ENCODE measurements around the gene MRPL20. TPM values are rescaled to one million over a fixed set of nuclear protein-coding genes. Genes with fewer than 3 reads are reported as not detected.

MRPL20 gene
- total RNA-seq, 2 experiments from 2014 or later: 95.2 to 130 TPM

DNA sequence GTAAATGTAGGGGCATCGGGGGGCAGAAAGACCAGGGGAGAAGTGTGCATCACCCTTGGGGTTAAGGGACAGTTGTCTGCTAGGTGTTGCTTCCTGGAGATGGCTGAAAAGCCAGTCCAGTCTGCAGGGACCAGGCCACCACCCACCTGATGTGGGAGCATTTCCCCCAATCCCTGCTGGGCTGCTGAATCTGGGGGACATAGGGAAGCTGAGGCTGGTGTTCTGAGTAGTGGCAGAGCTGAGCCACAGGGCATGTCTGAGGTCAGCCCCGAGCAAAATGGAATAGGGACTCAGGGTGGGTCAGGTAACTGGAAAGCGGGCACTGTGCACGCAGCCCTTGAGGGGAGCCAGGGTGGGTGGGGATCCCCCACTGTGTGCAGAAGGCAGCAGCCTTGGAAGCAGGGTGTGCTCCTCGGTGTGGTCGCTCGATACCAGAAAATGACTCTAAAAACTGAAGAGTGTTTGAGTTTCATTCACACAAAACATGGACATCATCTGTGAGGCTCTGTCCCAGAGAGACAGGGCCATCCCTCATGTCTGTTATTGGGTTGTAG, 5.6 kb downstream of the MRPL20 start:
- Mint-ChIP-seq H3K4me1 (peaks cover 55% of the 10 kb centered on the region), H3K4me3 (peak overlapping the region; percentile 33), H3K9me3 (ENCODE audit: low read depth) (no peaks in the 10 kb centered on the region), H3K27me3 (no peaks in the 10 kb centered on the region), H3K36me3 (peaks cover 57% of the 10 kb centered on the region), H3K27ac (peak overlapping the region; percentile 44)
- CTCF ChIA-PET: interaction anchor here (4.8 kb wide), 1 partner anchor 27 kb away, joined by 41 read pairs; the partner anchor contains the start of gene AURKAIP1
- no peak for ATAC-seq
- no peak for DNase-seq

DNA sequence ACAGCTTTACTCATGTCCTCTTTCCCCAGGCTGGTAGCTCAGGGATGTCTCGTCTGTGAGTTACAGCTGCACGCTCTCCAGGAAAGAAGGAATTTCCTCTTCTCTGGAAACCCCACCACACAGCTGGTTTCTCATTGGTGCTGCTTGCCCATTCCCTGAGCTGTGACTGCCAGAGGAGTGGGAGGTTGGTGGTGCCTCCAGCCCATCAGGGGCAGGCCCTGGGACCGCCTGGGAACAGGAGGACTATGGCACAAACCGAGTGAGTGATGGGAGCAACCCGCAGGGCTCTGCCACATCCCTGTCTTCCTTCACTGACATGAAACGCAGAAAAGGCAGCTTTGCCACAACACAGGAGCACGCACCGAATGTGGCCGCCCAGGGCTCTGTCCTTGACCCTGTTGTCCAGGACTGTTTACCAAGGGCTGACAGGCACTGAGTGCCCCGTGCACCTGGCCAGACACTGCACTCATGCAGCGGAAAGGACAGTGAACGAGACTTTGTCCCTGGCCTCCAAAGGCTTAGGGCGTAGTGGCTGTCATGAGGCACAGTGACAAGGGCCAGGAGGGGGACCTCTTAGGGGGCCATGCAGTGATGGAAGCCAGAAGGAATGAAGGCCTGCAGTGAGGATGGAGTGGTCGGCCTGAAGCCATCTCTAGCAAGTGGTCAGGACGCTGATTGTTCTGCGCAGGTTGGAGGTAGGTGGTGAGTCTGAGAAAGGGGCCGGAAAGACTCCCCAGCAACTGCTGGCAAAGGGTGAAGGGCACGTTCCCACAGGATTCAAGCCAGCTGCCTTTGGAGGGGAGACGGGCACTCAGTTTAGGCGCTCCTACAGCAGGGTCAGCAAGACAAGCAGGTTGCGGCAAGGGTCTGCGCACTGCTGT, 6.3 kb downstream of the MRPL20 start:
- Mint-ChIP-seq H3K9me3 (ENCODE audit: low read depth) (no peaks in the 10 kb centered on the region), H3K27ac (peak overlapping the region; percentile 87), H3K27me3 (no peaks in the 10 kb centered on the region), H3K4me1 (peaks cover 50% of the 10 kb centered on the region), H3K4me3 (peak overlapping the region; percentile 90), H3K36me3 (peaks cover 54% of the 10 kb centered on the region)
- CTCF ChIA-PET: interaction anchor here (3.1 to 4.8 kb wide), 2 partner anchors 26 to 29 kb away, joined by 16 to 41 read pairs; partner anchors contain the start of gene AURKAIP1
- DNase-seq (no peak), ATAC-seq (no peak)

GRCh38 chr1:1399872-1400575, 7.1 kb downstream of the MRPL20 start:
- no peak for ATAC-seq
- CTCF ChIA-PET: interaction anchor here (0.6 to 4.8 kb wide), 9 partner anchors 8 to 125 kb away, joined by 3 to 41 read pairs (median 7); partner anchors contain the start of genes AURKAIP1 and MRPL20
- DNase-seq: peak; percentile 55
- H3K4me1 Mint-ChIP-seq: peaks cover 49% of the 10 kb centered on the region
- H3K27me3 Mint-ChIP-seq: no peaks in the 10 kb centered on the region
- H3K4me3 Mint-ChIP-seq: peak overlapping the region; percentile 90
- H3K36me3 Mint-ChIP-seq: peaks cover 54% of the 10 kb centered on the region
- peak overlapping the region; percentile 87 for H3K27ac Mint-ChIP-seq
- H3K9me3 Mint-ChIP-seq (ENCODE audit: low read depth): no peaks in the 10 kb centered on the region

DNA sequence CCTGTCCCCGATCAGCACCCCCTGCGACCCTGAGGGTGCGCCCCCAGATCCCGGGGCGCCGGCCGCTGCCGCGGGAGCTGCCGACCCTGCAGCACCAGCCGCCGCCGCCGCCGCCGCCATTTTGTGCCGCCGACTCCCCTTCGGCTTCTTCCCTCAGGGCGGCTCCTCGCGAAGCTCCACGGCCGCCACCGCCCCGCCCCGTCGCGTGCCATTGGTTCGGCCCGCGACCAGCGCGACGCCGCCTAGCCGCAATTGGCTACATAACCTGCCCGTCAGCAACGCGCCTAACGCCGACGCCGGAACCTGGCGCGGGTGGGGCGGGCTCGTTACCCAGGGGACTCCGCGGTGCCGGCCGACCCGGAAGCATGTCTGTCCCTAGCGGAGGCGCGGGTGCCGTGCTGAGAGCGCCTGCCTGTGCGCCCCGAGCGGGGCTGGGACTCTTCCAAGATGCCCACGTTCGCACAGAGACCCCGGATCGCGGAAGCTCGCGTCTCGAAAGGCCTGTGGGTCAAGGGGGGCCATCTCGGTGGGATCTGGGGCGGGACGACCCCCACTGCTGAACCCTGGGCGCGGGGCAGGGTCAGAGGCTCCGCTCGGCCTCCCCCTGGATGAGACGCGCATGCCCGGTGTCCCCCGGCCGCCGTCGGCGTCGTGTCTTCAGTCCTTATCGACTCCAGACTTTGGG, 7.8 kb downstream of the MRPL20 start, which contains the start of gene CCNL2:
Gene CCNL2 (minus strand): TSS at position 149 of the 685 bp plus-strand sequence. CDS start 29 bp downstream, at position 120.
- H3K27me3 Mint-ChIP-seq: no peaks in the 10 kb centered on the region
- CTCF ChIA-PET: interaction anchor here (0.6 to 4.8 kb wide), 12 partner anchors 9 to 277 kb away, joined by 3 to 41 read pairs (median 5); partner anchors contain the start of genes AURKAIP1 and MRPL20
- H3K9me3 Mint-ChIP-seq (ENCODE audit: low read depth): no peaks in the 10 kb centered on the region
- peak; percentile 97 for ATAC-seq
- H3K36me3 Mint-ChIP-seq: peaks cover 55% of the 10 kb centered on the region
- H3K27ac Mint-ChIP-seq: peak within 1 kb of the TSS; percentile 88
- peak within 1 kb of the TSS; percentile 90 for H3K4me3 Mint-ChIP-seq
- H3K4me1 Mint-ChIP-seq: peaks cover 49% of the 10 kb centered on the region
- peak; percentile 99 for DNase-seq

DNA sequence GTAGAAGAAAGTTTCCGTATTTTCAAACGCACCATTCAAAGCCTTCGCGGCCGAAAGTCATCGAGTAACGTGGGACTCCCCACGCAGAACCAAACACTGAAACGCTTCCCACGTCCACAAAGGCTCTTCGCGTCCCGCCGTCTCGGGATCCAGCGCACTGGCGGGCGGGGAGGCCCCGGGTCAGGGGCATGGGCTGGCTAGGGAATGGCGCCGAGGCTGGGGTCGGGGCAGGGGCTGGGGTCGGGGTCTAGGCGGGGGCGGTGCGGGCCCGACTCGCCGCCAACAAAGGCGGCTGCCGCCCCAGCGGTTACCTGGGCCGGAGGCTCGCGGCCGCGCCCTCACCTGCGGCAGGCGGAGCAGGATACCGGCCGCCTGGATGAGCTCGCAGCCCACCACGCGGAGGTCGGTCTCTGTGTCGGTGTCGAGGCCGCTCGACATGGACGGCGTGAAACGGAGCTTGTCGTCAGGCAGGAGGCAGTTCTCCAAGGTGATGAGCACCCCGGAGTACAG, 8.4 kb downstream of the MRPL20 start:
- Mint-ChIP-seq H3K36me3 (peaks cover 59% of the 10 kb centered on the region), H3K4me1 (peaks cover 49% of the 10 kb centered on the region), H3K27me3 (no peaks in the 10 kb centered on the region), H3K27ac (peak overlapping the region; percentile 88), H3K4me3 (peak overlapping the region; percentile 90), H3K9me3 (ENCODE audit: low read depth) (no peaks in the 10 kb centered on the region)
- CTCF ChIA-PET: interaction anchor here (0.7 to 4.8 kb wide), 11 partner anchors 8 to 277 kb away, joined by 3 to 41 read pairs (median 5); partner anchors contain the start of genes AURKAIP1 and MRPL20
- no peak for DNase-seq
- no peak for ATAC-seq

GRCh38 chr1:1397839-1398523, 9.1 kb downstream of the MRPL20 start:
- Mint-ChIP-seq H3K27ac (peak overlapping the region; percentile 88), H3K27me3 (no peaks in the 10 kb centered on the region), H3K36me3 (peaks cover 62% of the 10 kb centered on the region), H3K9me3 (ENCODE audit: low read depth) (no peaks in the 10 kb centered on the region), H3K4me1 (peaks cover 45% of the 10 kb centered on the region), H3K4me3 (peak overlapping the region; percentile 90)
- ATAC-seq: no peak
- DNase-seq: no peak
- CTCF ChIA-PET: interaction anchor here (0.7 to 4.8 kb wide), 6 partner anchors 9 to 93 kb away, joined by 3 to 41 read pairs (median 10); partner anchors contain the start of genes AURKAIP1 and MRPL20

DNA sequence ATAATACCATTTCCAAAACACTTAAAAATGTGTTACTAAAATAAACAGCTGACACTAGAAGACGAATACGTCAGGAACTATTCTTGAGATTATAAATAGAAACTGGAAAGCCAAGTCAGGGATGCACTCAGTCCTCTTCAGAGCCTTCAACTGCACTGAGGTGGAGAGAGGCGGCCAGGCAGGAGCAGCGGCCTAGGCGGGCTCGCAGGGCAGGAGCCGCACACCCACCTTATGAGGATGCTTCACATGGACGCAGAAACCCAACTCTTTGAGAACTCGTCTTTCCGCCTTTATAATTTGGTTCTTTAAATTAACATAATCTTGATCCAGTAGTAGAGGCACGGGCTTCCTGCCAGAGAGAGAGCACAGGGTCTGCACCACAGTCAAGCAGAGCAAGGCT, 11.9 kb downstream of the MRPL20 start:
- H3K36me3 Mint-ChIP-seq: peaks cover 64% of the 10 kb centered on the region
- H3K4me1 Mint-ChIP-seq: peaks cover 24% of the 10 kb centered on the region
- no peaks in the 10 kb centered on the region for H3K9me3 Mint-ChIP-seq (ENCODE audit: low read depth)
- CTCF ChIA-PET: no interaction called here
- no peak overlapping the region for H3K4me3 Mint-ChIP-seq
- ATAC-seq (no peak), DNase-seq (no peak)
- H3K27ac Mint-ChIP-seq: no peak overlapping the region
- H3K27me3 Mint-ChIP-seq: no peaks in the 10 kb centered on the region

- peaks cover 21% of the 10 kb centered on the region for H3K4me1 Mint-ChIP-seq
- H3K36me3 Mint-ChIP-seq: peaks cover 72% of the 10 kb centered on the region
- H3K9me3 Mint-ChIP-seq (ENCODE audit: low read depth): no peaks in the 10 kb centered on the region
- DNase-seq (no peak), ATAC-seq (no peak)
- CTCF ChIA-PET: no interaction called here
- no peaks in the 10 kb centered on the region for H3K27me3 Mint-ChIP-seq
- H3K27ac Mint-ChIP-seq: no peak overlapping the region
- H3K4me3 Mint-ChIP-seq: no peak overlapping the region
Measured at GRCh38 chr1:1394116-1394515, 13.0 kb downstream of the MRPL20 start.

DNA sequence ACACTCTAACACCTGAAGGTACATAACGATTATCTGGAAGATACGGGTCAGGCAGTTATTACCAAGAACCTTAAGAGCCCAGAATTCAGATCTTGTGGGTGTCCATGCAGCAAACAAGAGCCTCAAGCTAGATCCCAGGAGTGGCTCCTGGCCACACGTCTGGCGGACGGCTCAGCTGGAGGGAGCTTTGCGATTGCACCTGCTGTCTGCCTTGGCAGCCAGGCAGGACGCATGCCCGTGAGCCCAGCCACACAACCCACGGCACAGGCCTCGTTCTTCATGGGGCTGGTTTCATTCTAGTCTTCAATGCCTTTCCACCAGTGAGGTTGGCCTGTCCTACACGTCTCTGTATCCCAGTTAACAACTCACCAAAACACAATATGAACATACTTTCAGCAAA, 13.7 kb downstream of the MRPL20 start:
- Mint-ChIP-seq H3K4me3 (no peak overlapping the region), H3K9me3 (ENCODE audit: low read depth) (no peaks in the 10 kb centered on the region), H3K27ac (no peak overlapping the region), H3K36me3 (peaks cover 77% of the 10 kb centered on the region), H3K27me3 (no peaks in the 10 kb centered on the region), H3K4me1 (peaks cover 21% of the 10 kb centered on the region)
- ATAC-seq: no peak
- no peak for DNase-seq
- CTCF ChIA-PET: no interaction called here

GRCh38 chr1:1393014-1393413, 14.1 kb downstream of the MRPL20 start:
- ATAC-seq (no peak), DNase-seq (no peak)
- Mint-ChIP-seq H3K4me1 (peaks cover 17% of the 10 kb centered on the region), H3K4me3 (no peak overlapping the region), H3K27ac (no peak overlapping the region), H3K36me3 (peaks cover 78% of the 10 kb centered on the region), H3K9me3 (ENCODE audit: low read depth) (no peaks in the 10 kb centered on the region), H3K27me3 (no peaks in the 10 kb centered on the region)
- CTCF ChIA-PET: no interaction called here

GRCh38 chr1:1391225-1391624, 15.9 kb downstream of the MRPL20 start:
- CTCF ChIA-PET: interaction anchor here (0.6 to 2.8 kb wide), 4 partner anchors 8 to 198 kb away, joined by 3 to 10 read pairs (median 4); partner anchors contain the start of genes CCNL2 and MRPL20
- Mint-ChIP-seq H3K36me3 (peaks cover 78% of the 10 kb centered on the region), H3K9me3 (ENCODE audit: low read depth) (no peaks in the 10 kb centered on the region), H3K27ac (no peak overlapping the region), H3K27me3 (no peaks in the 10 kb centered on the region), H3K4me3 (no peak overlapping the region), H3K4me1 (peaks cover 7% of the 10 kb centered on the region)
- no peak for ATAC-seq
- no peak for DNase-seq

DNA sequence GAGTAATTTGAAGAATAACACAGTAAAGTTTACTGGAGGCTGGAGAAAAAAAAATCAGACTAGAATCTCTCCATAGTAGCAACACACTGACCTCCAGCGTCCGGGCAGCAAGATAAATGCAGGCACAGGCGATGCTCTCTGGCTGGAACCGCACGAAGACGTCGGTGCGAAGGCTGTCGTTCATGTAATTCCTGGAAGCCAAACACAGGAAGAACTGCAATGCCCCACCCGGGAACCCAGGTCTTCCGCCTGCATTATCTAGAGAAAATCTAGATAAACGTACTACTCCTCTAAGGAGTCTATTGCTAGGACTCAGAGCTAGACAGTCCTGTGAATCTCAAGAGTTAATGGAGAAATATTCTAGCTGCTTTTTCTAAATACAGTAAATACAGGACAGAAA, 16.4 kb downstream of the MRPL20 start:
- Mint-ChIP-seq H3K9me3 (ENCODE audit: low read depth) (no peaks in the 10 kb centered on the region), H3K4me3 (no peak overlapping the region), H3K27ac (no peak overlapping the region), H3K27me3 (no peaks in the 10 kb centered on the region), H3K4me1 (peaks cover 6% of the 10 kb centered on the region), H3K36me3 (peaks cover 81% of the 10 kb centered on the region)
- no peak for DNase-seq
- CTCF ChIA-PET: interaction anchor here (0.6 to 2.8 kb wide), 2 partner anchors 9 to 197 kb away, joined by 3 to 10 read pairs; partner anchors contain the start of gene CCNL2
- no peak for ATAC-seq

Data from activated CD8-positive, alpha-beta memory T cell treated with anti-CD3 and anti-CD28 coated beads, Interleukin-2, amount 10 ng/mL, durations not matched to agents 7 days and 5 days (primary cell).